Lower leg skin (tissue), 3 donors: ENCODE measurements around the gene CD63.

Experiments used
- POLR2A ChIP-seq, 2 donors: fragments of 450-650 bp; IDR thresholded peaks; one replicate each; pipeline ENCODE4 v1.6.1; 2016 to 2017; ENCODE audit warnings: antibody characterized with exemption in 2 of 2, mild to moderate bottlenecking in 1 of 2, moderate library complexity in 1 of 2
- TF ChIP-seq, protein P1 (sequence below), 3 donors: fragments of 450-650 bp; IDR thresholded peaks; one replicate each; pipeline ENCODE4 v1.5.1; 2016; ENCODE audit warnings: antibody characterized with exemption in 3 of 3, mild to moderate bottlenecking in 3 of 3, moderate library complexity in 2 of 3

DNA sequence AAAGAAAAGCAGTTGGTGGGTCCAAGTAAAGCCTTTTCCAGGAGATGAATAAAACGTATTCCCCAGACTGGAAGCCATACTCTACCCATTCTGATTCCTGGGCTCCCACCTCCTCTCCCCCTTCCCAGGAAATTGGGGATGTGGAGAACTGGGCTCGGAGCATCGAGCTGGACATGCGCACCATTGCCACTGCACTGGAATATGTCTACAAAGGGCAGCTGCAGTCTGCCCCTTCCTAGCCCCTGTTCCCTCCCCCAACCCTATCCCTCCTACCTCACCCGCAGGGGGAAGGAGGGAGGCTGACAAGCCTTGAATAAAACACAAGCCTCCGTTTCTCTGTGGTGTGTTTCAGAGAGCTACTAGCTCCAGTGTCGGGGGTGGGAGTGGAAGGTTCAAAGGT, 9.4 kb downstream of the CD63 start:
- TF ChIP-seq, protein P1, sequence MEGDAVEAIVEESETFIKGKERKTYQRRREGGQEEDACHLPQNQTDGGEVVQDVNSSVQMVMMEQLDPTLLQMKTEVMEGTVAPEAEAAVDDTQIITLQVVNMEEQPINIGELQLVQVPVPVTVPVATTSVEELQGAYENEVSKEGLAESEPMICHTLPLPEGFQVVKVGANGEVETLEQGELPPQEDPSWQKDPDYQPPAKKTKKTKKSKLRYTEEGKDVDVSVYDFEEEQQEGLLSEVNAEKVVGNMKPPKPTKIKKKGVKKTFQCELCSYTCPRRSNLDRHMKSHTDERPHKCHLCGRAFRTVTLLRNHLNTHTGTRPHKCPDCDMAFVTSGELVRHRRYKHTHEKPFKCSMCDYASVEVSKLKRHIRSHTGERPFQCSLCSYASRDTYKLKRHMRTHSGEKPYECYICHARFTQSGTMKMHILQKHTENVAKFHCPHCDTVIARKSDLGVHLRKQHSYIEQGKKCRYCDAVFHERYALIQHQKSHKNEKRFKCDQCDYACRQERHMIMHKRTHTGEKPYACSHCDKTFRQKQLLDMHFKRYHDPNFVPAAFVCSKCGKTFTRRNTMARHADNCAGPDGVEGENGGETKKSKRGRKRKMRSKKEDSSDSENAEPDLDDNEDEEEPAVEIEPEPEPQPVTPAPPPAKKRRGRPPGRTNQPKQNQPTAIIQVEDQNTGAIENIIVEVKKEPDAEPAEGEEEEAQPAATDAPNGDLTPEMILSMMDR (IDR thresholded peaks at IDR 0.05): no peak
- TF ChIP-seq POLR2A (IDR thresholded peaks at IDR 0.05): no peak
